GM06990 (cell line): ENCODE data around the gene POLL.

Experiments
- DNase-seq: peaks from one replicate; pipeline ENCODE4 v3.0.0-alpha.2; 2011; ENCODE audit not compliant: insufficient read length; ENCODE audit errors: extremely low read depth
- H3K27me3 ChIP-seq: replicated peaks from 2 replicates; pipeline ENCODE4 v1.6.0; 2011; ENCODE audit warnings: low read length; ENCODE audit not compliant: control insufficient read depth, insufficient read depth
- H3K36me3 ChIP-seq: 2 replicates; pipeline ENCODE4 v1.5.1; 2011; ENCODE audit warnings: low read length; ENCODE audit not compliant: control insufficient read depth, insufficient read depth
- H3K4me3 ChIP-seq: replicated peaks from 2 replicates; pipeline ENCODE4 v1.5.1; 2011; ENCODE audit warnings: low read depth, mild to moderate bottlenecking, control low read depth, low read length
- CTCF ChIP-seq: IDR thresholded peaks from 2 replicates; pipeline ENCODE4 v1.5.1; 2011; ENCODE audit warnings: low read length, control low read depth, mild to moderate bottlenecking, inconsistent platforms; ENCODE audit not compliant: insufficient read depth, poor library complexity, severe bottlenecking

POLL gene

GRCh38 chr10:101569323-101569621 is 18.8 kb downstream of the POLL start:
- H3K4me3 ChIP-seq = no peak overlapping the region
- no peak for TF ChIP-seq CTCF
- H3K27me3 ChIP-seq = no peaks in the 10 kb centered on the region; the same call in none of the 2 replicates

GRCh38 chr10:101568054-101568745 is 19.9 kb downstream of the POLL start:
- Histone ChIP-seq H3K36me3 (no peaks in the 10 kb centered on the region), H3K27me3 (no peaks in the 10 kb centered on the region; the same call in none of the 2 replicates), H3K4me3 (no peak overlapping the region)
- no peak for DNase-seq
- TF ChIP-seq CTCF = no peak

More at GRCh38 chr10:101569323-101569621, 18.8 kb downstream of the POLL start:
- DNase-seq = no peak
- no peaks in the 10 kb centered on the region for H3K36me3 ChIP-seq

- Histone ChIP-seq H3K4me3 (no peak overlapping the region), H3K27me3 (no peaks in the 10 kb centered on the region; the same call in none of the 2 replicates), H3K36me3 (no peaks in the 10 kb centered on the region)
- no peak for DNase-seq
- TF ChIP-seq CTCF = no peak
Measured at GRCh38 chr10:101567165-101568006, 20.7 kb downstream of the POLL start.

- Histone ChIP-seq H3K27me3 (no peaks in the 10 kb centered on the region; the same call in none of the 2 replicates), H3K4me3 (no peak overlapping the region), H3K36me3 (no peaks in the 10 kb centered on the region)
- DNase-seq = peak; percentile 46
- no peak for TF ChIP-seq CTCF
Measured at GRCh38 chr10:101566333-101567164, 21.5 kb downstream of the POLL start.

GRCh38 chr10:101565936-101566332 is 22.1 kb downstream of the POLL start:
- TF ChIP-seq CTCF = no peak
- DNase-seq = no peak
- Histone ChIP-seq H3K36me3 (no peaks in the 10 kb centered on the region), H3K4me3 (no peak overlapping the region), H3K27me3 (no peaks in the 10 kb centered on the region; the same call in none of the 2 replicates)
